Retinal pigment epithelial cell (primary cell): Measurements from ENCODE around the gene LAMA5.

Experiments used
- DNase-seq: peaks from one replicate; pipeline ENCODE4 v3.0.0-alpha.2; 2010; ENCODE audit warnings: low read depth
- H3K4me3 ChIP-seq: 2 replicates; pipeline ENCODE4 v1.5.1; 2011; ENCODE audit warnings: mild to moderate bottlenecking, low read length, control low read depth, moderate library complexity
- CTCF ChIP-seq: conservative IDR thresholded peaks from 2 replicates; pipeline ENCODE4 v1.5.1; 2011; ENCODE audit warnings: low read depth, low read length, control low read depth, inconsistent platforms

Gene LAMA5

DNA sequence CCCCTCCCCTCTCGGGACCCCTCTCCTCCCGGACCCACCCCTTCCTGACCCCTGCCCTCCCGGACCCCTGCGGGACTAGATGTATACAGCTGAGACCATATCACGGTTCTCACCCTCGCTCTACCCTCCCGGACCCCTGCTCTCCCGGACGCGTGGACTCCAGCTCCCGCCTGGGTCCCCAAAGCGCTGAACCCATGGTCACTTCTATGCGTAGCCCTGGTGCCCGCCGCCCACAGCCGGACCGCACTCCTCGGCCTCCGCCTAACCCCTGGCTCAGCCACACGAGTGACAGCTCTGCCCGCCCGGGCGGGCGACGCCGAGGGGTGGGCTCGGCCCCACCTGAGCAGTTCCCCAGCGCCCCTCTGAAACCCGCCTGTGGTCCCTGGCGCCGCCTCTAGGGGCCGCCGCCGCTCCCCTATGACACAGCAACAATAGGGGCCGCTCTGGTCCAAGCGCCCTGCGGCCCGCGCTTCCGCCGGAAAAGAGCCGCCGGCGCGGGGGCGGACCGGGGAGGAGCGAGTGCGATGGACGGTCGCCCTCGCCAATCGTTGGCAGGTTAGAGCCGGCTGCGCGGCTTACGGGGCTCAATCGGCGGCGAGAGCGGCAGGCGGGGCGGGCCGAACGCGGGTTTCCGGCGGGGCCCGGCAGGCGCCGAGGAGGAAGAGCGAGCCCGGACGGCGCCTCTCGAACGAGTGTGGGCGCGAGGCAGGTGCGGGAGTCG lies 64.6 kb downstream of the LAMA5 start, which contains the start of gene ADRM1:
Gene ADRM1, plus strand, starts transcription at position 657 of the 721 bp plus-strand sequence. CDS start 572 bp downstream, outside the sequence.
- peak; percentile 87 for DNase-seq
- peak within 1 kb of the TSS; percentile 87 for H3K4me3 ChIP-seq
- peak; percentile 77 for TF ChIP-seq CTCF

- TF ChIP-seq CTCF = peak; percentile 85
- peak overlapping the region; percentile 63 for H3K4me3 ChIP-seq
- DNase-seq = peak; percentile 69
Measured at GRCh38 chr20:62301773-62302340, 65.3 kb downstream of the LAMA5 start.

- no peak for DNase-seq
- H3K4me3 ChIP-seq = no peak overlapping the region
- no peak for TF ChIP-seq CTCF
Measured at GRCh38 chr20:62301111-62301668, 65.9 kb downstream of the LAMA5 start.

DNA sequence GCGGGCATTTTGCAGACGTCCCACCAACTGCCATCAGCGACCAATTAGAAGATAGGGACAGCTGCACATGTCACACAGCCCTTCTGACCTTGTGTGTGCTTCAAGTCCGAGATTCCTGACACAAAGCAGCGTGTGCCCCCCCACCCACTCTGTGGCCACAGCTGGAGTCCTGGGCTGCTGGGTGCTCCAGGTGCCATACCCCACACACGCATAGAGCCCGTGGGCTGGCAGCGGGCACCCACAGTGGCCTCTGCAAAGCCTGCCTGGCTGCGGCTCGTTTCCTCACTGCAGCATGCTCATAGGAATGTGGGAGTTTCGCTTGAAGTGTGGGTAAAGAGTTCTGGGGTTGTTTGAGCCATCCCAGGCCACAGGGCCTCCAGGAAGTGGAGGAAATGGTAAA lies 66.8 kb downstream of the LAMA5 start:
- no peak overlapping the region for H3K4me3 ChIP-seq
- no peak for DNase-seq
- TF ChIP-seq CTCF = no peak

DNA sequence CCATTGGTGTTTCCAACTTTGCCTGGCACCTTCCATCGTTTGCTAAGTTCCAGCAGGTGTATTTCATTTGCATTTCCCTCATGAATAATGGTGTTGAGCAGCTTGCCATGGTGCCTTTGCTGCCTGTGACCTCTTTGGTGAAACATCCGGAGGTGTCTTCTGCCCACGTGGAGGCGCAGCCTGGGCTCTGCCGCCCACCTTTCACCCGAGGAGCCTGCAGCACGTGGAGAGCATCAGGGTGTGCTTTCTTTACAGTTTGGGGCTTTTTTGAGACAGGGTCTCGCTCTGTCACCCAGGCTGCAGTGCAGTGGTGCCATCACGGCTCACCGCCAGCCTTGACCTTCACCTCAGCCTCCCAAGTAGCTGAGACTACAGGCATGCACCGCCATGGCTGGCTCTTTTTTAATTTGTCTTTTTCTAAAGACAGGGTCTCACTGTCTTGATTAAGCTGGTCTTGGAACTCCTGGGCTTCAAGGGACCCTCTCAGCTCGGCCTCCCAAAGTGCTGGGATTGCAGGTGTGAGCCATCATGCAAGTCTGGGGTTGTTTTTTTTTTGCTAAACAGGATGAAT lies 67.4 kb downstream of the LAMA5 start:
- DNase-seq = no peak
- no peak for TF ChIP-seq CTCF

DNA sequence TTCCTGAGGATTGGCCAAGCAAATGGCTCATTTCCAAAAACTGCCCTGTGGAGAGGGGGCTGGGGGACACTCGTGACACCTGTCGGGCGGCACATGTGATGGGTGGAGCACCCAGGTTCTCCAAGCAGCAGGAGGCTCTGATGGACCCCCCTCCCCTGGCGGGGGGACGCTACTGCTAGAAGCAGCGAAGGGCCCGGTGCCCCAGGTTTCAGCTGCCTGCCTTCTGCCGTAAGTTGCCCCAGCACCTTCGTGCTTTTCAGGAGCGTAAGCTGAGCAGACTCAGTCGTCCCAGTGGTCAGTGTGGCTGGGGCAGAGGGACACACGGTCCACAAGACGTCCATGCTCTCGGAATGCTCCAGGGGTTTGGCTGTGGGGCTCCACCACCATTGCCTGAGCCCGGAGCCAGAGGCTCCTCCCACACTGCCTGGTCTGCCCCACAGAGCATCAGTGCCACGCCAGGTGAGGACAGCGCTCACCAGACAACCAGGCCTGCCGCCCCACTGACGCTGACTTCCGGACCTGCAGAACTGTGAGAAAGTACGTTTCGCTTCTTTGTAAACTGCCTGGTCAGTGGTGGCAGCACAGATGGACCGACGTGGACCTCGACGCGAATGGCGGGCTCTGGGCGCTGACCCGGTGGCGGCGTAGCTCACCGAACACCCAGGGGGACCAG lies 68.4 kb downstream of the LAMA5 start:
- H3K4me3 ChIP-seq = no peak overlapping the region
- no peak for TF ChIP-seq CTCF

More for the DNA sequence above, 67.4 kb downstream of the LAMA5 start:
- H3K4me3 ChIP-seq = no peak overlapping the region

More for the DNA sequence above, 68.4 kb downstream of the LAMA5 start:
- no peak for DNase-seq
